ENCODE measurements around the gene ATL3. TPM values are rescaled to one million over a fixed set of nuclear protein-coding genes. Genes with fewer than 3 reads are reported as not detected.

Gene ATL3
- total and polyA plus RNA-seq, 2 of the 13 experiments (the other 11 are each of a cell fraction or from before 2014, with no cell fraction given), result not detected

DNA sequence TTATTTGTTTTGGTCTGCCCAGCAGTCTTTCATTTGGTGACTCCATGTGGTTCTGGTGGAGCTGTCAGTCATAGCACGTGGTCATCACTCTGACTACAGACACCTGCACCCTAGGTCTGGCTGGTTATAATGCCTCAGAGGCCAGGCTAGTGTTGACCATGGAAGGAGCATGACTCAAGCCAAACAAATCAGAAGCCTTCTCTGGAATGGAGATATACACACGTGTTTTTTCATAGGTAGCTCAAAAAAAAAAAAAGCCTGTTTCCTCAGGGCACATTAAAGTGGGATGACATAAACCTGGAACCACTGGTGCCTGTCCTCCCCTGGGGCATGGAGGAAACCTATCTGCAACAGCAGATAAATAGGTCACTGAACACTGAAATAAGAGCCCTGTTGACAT is 48.9 kb downstream of the ATL3 start (continued):
- TF ChIP-seq, protein P1, sequence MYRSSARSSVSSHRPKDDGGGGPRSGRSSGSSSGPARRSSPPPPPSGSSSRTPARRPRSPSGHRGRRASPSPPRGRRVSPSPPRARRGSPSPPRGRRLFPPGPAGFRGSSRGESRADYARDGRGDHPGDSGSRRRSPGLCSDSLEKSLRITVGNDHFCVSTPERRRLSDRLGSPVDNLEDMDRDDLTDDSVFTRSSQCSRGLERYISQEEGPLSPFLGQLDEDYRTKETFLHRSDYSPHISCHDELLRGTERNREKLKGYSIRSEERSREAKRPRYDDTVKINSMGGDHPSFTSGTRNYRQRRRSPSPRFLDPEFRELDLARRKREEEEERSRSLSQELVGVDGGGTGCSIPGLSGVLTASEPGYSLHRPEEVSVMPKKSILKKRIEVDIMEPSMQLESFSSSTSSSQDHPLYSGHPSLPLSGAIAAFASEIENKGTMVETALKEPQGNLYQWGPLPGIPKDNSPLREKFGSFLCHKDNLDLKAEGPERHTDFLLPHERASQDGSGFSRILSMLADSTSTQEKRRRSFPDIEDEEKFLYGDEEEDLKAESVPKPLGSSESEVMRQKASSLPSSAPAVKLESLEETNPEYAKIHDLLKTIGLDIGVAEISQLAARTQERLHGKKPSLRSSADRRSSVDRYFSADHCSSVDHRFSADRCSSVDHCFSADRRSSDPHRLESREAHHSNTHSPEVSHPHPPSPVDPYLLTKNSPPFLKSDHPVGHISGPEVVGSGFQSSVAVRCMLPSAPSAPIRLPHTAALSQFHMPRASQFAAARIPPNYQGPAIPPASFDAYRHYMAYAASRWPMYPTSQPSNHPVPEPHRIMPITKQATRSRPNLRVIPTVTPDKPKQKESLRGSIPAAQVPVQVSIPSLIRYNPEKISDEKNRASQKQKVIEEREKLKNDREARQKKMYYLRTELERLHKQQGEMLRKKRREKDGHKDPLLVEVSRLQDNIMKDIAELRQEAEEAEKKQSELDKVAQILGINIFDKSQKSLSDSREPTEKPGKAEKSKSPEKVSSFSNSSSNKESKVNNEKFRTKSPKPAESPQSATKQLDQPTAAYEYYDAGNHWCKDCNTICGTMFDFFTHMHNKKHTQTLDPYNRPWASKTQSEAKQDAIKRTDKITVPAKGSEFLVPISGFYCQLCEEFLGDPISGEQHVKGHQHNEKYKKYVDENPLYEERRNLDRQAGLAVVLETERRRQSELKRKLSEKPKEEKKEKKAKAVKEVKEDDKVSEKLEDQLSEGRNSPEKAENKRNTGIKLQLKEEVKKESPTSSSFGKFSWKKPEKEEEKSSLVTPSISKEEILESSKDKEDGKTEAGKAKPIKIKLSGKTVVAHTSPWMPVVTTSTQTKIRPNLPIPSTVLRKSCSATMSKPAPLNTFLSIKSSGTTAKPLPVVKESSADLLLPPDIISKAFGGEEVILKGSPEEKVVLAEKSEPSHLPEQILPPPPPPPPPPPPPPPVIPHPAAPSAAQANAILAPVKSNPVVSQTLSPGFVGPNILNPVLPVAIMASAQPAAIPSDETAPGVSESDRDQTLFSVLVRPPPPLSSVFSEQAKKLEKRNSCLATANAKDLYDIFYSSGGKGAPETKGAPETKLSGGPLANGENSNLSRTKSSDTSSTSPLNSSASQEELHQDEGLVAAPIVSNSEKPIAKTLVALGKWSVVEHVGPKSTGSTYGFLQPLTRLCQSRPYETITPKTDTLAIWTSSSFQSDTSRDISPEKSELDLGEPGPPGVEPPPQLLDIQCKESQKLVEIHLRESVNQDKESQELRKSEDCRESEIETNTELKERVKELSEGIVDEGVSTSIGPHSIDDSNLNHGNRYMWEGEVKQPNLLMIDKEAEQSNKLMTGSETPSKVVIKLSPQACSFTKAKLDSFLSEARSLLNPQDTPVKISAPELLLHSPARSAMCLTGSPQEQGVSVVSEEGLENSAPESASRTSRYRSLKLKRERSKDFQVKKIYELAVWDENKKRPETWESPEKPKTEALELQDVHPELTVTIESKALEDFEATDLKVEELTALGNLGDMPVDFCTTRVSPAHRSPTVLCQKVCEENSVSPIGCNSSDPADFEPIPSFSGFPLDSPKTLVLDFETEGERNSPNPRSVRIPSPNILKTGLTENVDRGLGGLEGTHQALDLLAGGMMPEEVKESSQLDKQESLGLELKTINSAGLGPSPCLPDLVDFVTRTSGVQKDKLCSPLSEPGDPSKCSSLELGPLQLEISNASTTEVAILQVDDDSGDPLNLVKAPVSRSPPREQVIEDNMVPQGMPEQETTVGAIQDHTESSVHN (CRISPR knock-in tag; IDR thresholded peaks at IDR 0.05), result no peak
- TF ChIP-seq, protein P2, sequence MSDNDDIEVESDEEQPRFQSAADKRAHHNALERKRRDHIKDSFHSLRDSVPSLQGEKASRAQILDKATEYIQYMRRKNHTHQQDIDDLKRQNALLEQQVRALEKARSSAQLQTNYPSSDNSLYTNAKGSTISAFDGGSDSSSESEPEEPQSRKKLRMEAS (IDR thresholded peaks at IDR 0.05), result peak; percentile 58; the same call in 1 of the 2 replicates
- TF ChIP-seq, protein P3, sequence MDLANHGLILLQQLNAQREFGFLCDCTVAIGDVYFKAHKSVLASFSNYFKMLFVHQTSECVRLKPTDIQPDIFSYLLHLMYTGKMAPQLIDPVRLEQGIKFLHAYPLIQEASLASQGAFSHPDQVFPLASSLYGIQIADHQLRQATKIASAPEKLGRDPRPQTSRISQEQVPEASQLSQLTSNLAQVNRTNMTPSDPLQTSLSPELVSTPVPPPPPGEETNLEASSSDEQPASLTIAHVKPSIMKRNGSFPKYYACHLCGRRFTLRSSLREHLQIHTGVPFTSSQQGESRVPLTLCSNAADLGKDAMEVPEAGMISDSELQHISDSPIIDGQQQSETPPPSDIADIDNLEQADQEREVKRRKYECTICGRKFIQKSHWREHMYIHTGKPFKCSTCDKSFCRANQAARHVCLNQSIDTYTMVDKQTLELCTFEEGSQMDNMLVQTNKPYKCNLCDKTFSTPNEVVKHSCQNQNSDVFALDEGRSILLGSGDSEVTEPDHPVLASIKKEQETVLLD (CRISPR knock-in tag; IDR thresholded peaks at IDR 0.05; ENCODE audit: low read depth), result no peak
- TF ChIP-seq, protein P4, sequence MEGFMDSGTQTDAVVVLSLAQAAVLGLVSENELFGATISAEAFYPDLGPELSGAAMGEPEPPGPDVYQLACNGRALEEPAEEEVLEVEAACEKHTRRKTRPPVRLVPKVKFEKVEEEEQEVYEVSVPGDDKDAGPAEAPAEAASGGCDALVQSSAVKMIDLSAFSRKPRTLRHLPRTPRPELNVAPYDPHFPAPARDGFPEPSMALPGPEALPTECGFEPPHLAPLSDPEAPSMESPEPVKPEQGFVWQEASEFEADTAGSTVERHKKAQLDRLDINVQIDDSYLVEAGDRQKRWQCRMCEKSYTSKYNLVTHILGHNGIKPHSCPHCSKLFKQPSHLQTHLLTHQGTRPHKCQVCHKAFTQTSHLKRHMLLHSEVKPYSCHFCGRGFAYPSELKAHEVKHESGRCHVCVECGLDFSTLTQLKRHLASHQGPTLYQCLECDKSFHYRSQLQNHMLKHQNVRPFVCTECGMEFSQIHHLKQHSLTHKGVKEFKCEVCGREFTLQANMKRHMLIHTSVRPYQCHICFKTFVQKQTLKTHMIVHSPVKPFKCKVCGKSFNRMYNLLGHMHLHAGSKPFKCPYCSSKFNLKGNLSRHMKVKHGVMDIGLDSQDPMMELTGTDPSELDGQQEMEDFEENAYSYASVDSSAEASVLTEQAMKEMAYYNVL (CRISPR knock-in tag; IDR thresholded peaks at IDR 0.05; ENCODE audit: borderline replicate concordance), result no peak
- TF ChIP-seq, protein P5, sequence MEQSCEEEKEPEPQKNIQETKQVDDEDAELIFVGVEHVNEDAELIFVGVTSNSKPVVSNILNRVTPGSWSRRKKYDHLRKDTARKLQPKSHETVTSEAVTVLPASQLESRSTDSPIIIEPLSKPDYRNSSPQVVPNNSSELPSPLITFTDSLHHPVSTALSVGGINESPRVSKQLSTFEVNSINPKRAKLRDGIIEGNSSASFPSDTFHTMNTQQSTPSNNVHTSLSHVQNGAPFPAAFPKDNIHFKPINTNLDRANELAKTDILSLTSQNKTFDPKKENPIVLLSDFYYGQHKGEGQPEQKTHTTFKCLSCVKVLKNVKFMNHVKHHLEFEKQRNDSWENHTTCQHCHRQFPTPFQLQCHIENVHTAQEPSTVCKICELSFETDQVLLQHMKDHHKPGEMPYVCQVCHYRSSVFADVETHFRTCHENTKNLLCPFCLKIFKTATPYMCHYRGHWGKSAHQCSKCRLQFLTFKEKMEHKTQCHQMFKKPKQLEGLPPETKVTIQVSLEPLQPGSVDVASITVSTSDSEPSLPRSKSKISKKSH (CRISPR knock-in tag; IDR thresholded peaks at IDR 0.05; ENCODE audit: borderline replicate concordance), result no peak
- TF ChIP-seq, protein P6, sequence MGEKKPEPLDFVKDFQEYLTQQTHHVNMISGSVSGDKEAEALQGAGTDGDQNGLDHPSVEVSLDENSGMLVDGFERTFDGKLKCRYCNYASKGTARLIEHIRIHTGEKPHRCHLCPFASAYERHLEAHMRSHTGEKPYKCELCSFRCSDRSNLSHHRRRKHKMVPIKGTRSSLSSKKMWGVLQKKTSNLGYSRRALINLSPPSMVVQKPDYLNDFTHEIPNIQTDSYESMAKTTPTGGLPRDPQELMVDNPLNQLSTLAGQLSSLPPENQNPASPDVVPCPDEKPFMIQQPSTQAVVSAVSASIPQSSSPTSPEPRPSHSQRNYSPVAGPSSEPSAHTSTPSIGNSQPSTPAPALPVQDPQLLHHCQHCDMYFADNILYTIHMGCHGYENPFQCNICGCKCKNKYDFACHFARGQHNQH (CRISPR knock-in tag; IDR thresholded peaks at IDR 0.05), result 0 out of 2 replicates have a peak, but pooled peaks have one; percentile 14
- TF ChIP-seq, protein P7, sequence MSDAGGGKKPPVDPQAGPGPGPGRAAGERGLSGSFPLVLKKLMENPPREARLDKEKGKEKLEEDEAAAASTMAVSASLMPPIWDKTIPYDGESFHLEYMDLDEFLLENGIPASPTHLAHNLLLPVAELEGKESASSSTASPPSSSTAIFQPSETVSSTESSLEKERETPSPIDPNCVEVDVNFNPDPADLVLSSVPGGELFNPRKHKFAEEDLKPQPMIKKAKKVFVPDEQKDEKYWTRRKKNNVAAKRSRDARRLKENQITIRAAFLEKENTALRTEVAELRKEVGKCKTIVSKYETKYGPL (CRISPR knock-in tag; IDR thresholded peaks at IDR 0.05), result no peak
- no peak for TF ChIP-seq KLF12 (CRISPR knock-in tag; IDR thresholded peaks at IDR 0.05; ENCODE audit: borderline replicate concordance)
- TF ChIP-seq, protein P8, sequence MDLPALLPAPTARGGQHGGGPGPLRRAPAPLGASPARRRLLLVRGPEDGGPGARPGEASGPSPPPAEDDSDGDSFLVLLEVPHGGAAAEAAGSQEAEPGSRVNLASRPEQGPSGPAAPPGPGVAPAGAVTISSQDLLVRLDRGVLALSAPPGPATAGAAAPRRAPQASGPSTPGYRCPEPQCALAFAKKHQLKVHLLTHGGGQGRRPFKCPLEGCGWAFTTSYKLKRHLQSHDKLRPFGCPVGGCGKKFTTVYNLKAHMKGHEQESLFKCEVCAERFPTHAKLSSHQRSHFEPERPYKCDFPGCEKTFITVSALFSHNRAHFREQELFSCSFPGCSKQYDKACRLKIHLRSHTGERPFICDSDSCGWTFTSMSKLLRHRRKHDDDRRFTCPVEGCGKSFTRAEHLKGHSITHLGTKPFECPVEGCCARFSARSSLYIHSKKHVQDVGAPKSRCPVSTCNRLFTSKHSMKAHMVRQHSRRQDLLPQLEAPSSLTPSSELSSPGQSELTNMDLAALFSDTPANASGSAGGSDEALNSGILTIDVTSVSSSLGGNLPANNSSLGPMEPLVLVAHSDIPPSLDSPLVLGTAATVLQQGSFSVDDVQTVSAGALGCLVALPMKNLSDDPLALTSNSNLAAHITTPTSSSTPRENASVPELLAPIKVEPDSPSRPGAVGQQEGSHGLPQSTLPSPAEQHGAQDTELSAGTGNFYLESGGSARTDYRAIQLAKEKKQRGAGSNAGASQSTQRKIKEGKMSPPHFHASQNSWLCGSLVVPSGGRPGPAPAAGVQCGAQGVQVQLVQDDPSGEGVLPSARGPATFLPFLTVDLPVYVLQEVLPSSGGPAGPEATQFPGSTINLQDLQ (CRISPR knock-in tag; IDR thresholded peaks at IDR 0.05), result no peak

All from HepG2 (cell line).